K562 (cell line): Measurements from ENCODE around the gene LRMDA. TPM values are rescaled to one million over a fixed set of nuclear protein-coding genes. Genes with fewer than 3 reads are reported as not detected.

Experiments
- CXXC5 ChIP-seq: fragments of 250-450 bp; sonication (Bioruptor Pico); IDR thresholded peaks from 2 replicates; pipeline ENCODE4 v1.8.0; 2022; ENCODE audit warnings: inconsistent platforms, mild to moderate bottlenecking, moderate library complexity
- HMGXB4 ChIP-seq: sonication (generic); formaldehyde crosslinking; IDR thresholded peaks from 2 replicates; pipeline ENCODE4 v1.8.1; 2023; ENCODE audit warnings: mild to moderate bottlenecking, missing genetic modification reagents
- ZBTB40 ChIP-seq, 2 experiments: fragments of 450-650 bp in 1 of 2; sonication (generic) in 1 of 2; formaldehyde crosslinking in 1 of 2; IDR thresholded peaks; 2 replicates each; pipeline versions ENCODE4 v1.7.1 to v1.9.0; 2016 to 2022; ENCODE audit warnings: inconsistent platforms in 1 of 2, mild to moderate bottlenecking in 1 of 2, missing genetic modification reagents in 1 of 2
- ZNF232 ChIP-seq: sonication (generic); formaldehyde crosslinking; IDR thresholded peaks from 2 replicates; pipeline ENCODE4 v1.8.0; 2022; ENCODE audit warnings: mild to moderate bottlenecking, missing genetic modification reagents
- polyA plus RNA-seq, 8 experiments: library from polyadenylated mRNA; depleted of rRNA in 4 of 8; stranded (reverse) in 5 of 8; unstranded in 3 of 8; fragments of >200 nt; fragmentation: Nextera tagmentation in 2 of 8; fragmentation: Illumina TruSeq in 1 of 8; extraction: Ambion mirVana in 2 of 8; extraction: Trizol in 1 of 8; gene quantifications; 2 replicates each; pipeline versions ENCODE4 v1.2.1 to v1.2.3, GENCODE V29; 2011 to 2014; ENCODE audit warnings: inconsistent platforms in 1 of 8, missing spikeins in 1 of 8
- total RNA-seq, 7 experiments: library from RNA; depleted of rRNA in 6 of 7; stranded (reverse); fragments of >200 nt in 6 of 7; fragmentation: Illumina TruSeq in 2 of 7; extraction: Trizol in 2 of 7; gene quantifications; 2 replicates each; pipeline versions ENCODE4 v1.2.1 to v1.2.3, GENCODE V29; 2011 to 2021; ENCODE audit warnings: low replicate concordance in 1 of 7

Gene LRMDA
- total and polyA plus RNA-seq, 9 of the 15 experiments (the other 6 are each of a cell fraction or from before 2014, with no cell fraction given) = 0.25 TPM; not detected in 8

- TF ChIP-seq ZBTB40 (IDR thresholded peaks at IDR 0.05) = no peak
- no peak for TF ChIP-seq ZBTB40 (CRISPR knock-in tag; IDR thresholded peaks at IDR 0.05)
- no peak for TF ChIP-seq HMGXB4
- no peak for TF ChIP-seq ZNF232 (CRISPR knock-in tag)
- TF ChIP-seq CXXC5 = no peak
- TF ChIP-seq, all 486 proteins: peak for 0
These were observed 334.3 kb downstream of the LRMDA start (continued) for GRCh38 chr10:75765789-75766096.
